Measurements from ENCODE around the gene MORC1.

Gene MORC1

GRCh38 chr3:109098079-109098644 is 19.8 kb downstream of the MORC1 start:
- TF ChIP-seq CTCF (IDR thresholded peaks at IDR 0.05; ENCODE audit: low read depth, low read length) = peak; percentile 84
- Histone ChIP-seq H3K27ac (no peak overlapping the region), H3K9me3 (ENCODE audit: severe bottlenecking) (no peaks in the 10 kb centered on the region), H3K4me3 (ENCODE audit: low read depth, low read length) (no peak overlapping the region), H3K27me3 (ENCODE audit: insufficient read depth, low read depth, severe bottlenecking) (no peaks in the 10 kb centered on the region), H3K36me3 (no peaks in the 10 kb centered on the region)
- DNase-seq = peak; percentile 69

- no peak for TF ChIP-seq CTCF (IDR thresholded peaks at IDR 0.05; ENCODE audit: low read depth, low read length)
- H3K9me3 ChIP-seq (ENCODE audit: severe bottlenecking) = no peaks in the 10 kb centered on the region
- H3K27ac ChIP-seq = no peak overlapping the region
- no peak overlapping the region for H3K4me3 ChIP-seq (ENCODE audit: low read depth, low read length)
- no peak for DNase-seq
- no peaks in the 10 kb centered on the region for H3K36me3 ChIP-seq
- H3K27me3 ChIP-seq (ENCODE audit: insufficient read depth, low read depth, severe bottlenecking) = no peaks in the 10 kb centered on the region
These were observed 22.8 kb downstream of the MORC1 start for GRCh38 chr3:109095166-109095565.

GRCh38 chr3:109093561-109093960 is 24.4 kb downstream of the MORC1 start:
- Histone ChIP-seq H3K4me3 (ENCODE audit: low read depth, low read length) (no peak overlapping the region), H3K27me3 (ENCODE audit: insufficient read depth, low read depth, severe bottlenecking) (no peaks in the 10 kb centered on the region), H3K9me3 (ENCODE audit: severe bottlenecking) (no peaks in the 10 kb centered on the region), H3K27ac (no peak overlapping the region), H3K36me3 (no peaks in the 10 kb centered on the region)
- DNase-seq = no peak
- no peak for TF ChIP-seq CTCF (IDR thresholded peaks at IDR 0.05; ENCODE audit: low read depth, low read length)

- no peak for DNase-seq
- no peaks in the 10 kb centered on the region for H3K27me3 ChIP-seq (ENCODE audit: insufficient read depth, low read depth, severe bottlenecking)
- TF ChIP-seq CTCF (IDR thresholded peaks at IDR 0.05; ENCODE audit: low read depth, low read length) = no peak
- H3K4me3 ChIP-seq (ENCODE audit: low read depth, low read length) = no peak overlapping the region
- H3K36me3 ChIP-seq = no peaks in the 10 kb centered on the region
- no peaks in the 10 kb centered on the region for H3K9me3 ChIP-seq (ENCODE audit: severe bottlenecking)
- H3K27ac ChIP-seq = no peak overlapping the region
These were observed 26.1 kb downstream of the MORC1 start for GRCh38 chr3:109091846-109092245.

- Histone ChIP-seq H3K27ac (no peak overlapping the region), H3K4me3 (ENCODE audit: low read depth, low read length) (no peak overlapping the region), H3K36me3 (no peaks in the 10 kb centered on the region), H3K27me3 (ENCODE audit: insufficient read depth, low read depth, severe bottlenecking) (no peaks in the 10 kb centered on the region), H3K9me3 (ENCODE audit: severe bottlenecking) (no peaks in the 10 kb centered on the region)
- no peak for TF ChIP-seq CTCF (IDR thresholded peaks at IDR 0.05; ENCODE audit: low read depth, low read length)
- DNase-seq = no peak
These were observed 28.7 kb downstream of the MORC1 start for GRCh38 chr3:109089265-109089664.

All from WERI-Rb-1 (cell line).